SK-N-MC (cell line): ENCODE results near the gene RNASEH2A.

Source experiments
- EZH2 ChIP-seq: fragments of 200-600 bp; sonication (generic); IDR thresholded peaks from one replicate; pipeline ENCODE4 v1.6.1; 2017; ENCODE audit warnings: antibody characterized with exemption
- POLR2AphosphoS5 ChIP-seq: IDR thresholded peaks from 2 replicates; pipeline ENCODE4 v1.6.1; 2012; ENCODE audit warnings: mild to moderate bottlenecking, low read depth, low read length, borderline replicate concordance

GRCh38 chr19:12858041-12858928, 51.9 kb downstream of the RNASEH2A start:
- no peak for TF ChIP-seq POLR2AphosphoS5
- TF ChIP-seq EZH2: no peak
